Ectodermal cell (in vitro differentiated cells): Measurements from ENCODE around the gene AQR.

ENCODE experiments used
- H3K27ac ChIP-seq: 2 replicates; pipeline ENCODE4 v1.7.0; 2013; ENCODE audit warnings: mild to moderate bottlenecking, low read depth, low read length; ENCODE audit not compliant: insufficient read depth, poor library complexity, severe bottlenecking
- H3K27me3 ChIP-seq: 2 replicates; pipeline ENCODE4 v1.7.0; 2013; ENCODE audit warnings: mild to moderate bottlenecking, low read length; ENCODE audit not compliant: insufficient read depth, control insufficient read depth, poor library complexity, severe bottlenecking
- H3K36me3 ChIP-seq: one replicate; pipeline ENCODE4 v1.7.0; 2013; ENCODE audit warnings: low read length; ENCODE audit not compliant: control insufficient read depth, insufficient read depth
- H3K4me1 ChIP-seq: one replicate; pipeline ENCODE4 v1.7.0; 2013; ENCODE audit warnings: low read length; ENCODE audit not compliant: control insufficient read depth, insufficient read depth
- H3K4me3 ChIP-seq: 2 replicates; pipeline ENCODE4 v1.7.0; 2013; ENCODE audit warnings: low read depth, low read length, control low read depth; ENCODE audit not compliant: insufficient read depth
- H3K9me3 ChIP-seq: 2 replicates; pipeline ENCODE4 v1.7.0; 2013; ENCODE audit warnings: mild to moderate bottlenecking, low read length, moderate library complexity; ENCODE audit not compliant: control insufficient read depth
- WGBS, 2 experiments: methylation state at CpG; one replicate each; pipeline ENCODE4 v1.1.7; 2013; ENCODE audit warnings: missing lambda C conversion rate in 2 of 2; 5-methylcytosine and 5-hydroxymethylcytosine counted together

The AQR gene

GRCh38 chr15:34889476-34889875 is 80.1 kb downstream of the AQR start:
- Histone ChIP-seq H3K36me3 (peaks cover 22% of the 10 kb centered on the region), H3K9me3 (no peaks in the 10 kb centered on the region), H3K27me3 (no peaks in the 10 kb centered on the region), H3K4me1 (no peaks in the 10 kb centered on the region), H3K4me3 (no peak overlapping the region), H3K27ac (no peak overlapping the region)
- WGBS, 2 experiments: 97% methylated on average over 7 of the region's 7 CpGs

GRCh38 chr15:34886134-34886533 is 83.4 kb downstream of the AQR start:
- H3K27me3 ChIP-seq: no peaks in the 10 kb centered on the region
- H3K4me1 ChIP-seq: no peaks in the 10 kb centered on the region
- H3K9me3 ChIP-seq: no peaks in the 10 kb centered on the region
- H3K36me3 ChIP-seq: peaks cover 4% of the 10 kb centered on the region
- H3K4me3 ChIP-seq: no peak overlapping the region
- no peak overlapping the region for H3K27ac ChIP-seq

- Histone ChIP-seq H3K4me3 (no peak overlapping the region), H3K36me3 (peaks cover 4% of the 10 kb centered on the region), H3K27ac (no peak overlapping the region), H3K9me3 (no peaks in the 10 kb centered on the region), H3K27me3 (no peaks in the 10 kb centered on the region), H3K4me1 (no peaks in the 10 kb centered on the region)
- WGBS, 2 experiments: 96 to 100% methylated on average over 2 of the region's 2 CpGs
These were observed 85.9 kb downstream of the AQR start for GRCh38 chr15:34883633-34884032.

- no peaks in the 10 kb centered on the region for H3K9me3 ChIP-seq
- H3K4me3 ChIP-seq: no peak overlapping the region
- 95 to 97% methylated on average over 1 of the region's 1 CpG for WGBS, 2 experiments
- H3K4me1 ChIP-seq: no peaks in the 10 kb centered on the region
- no peak overlapping the region for H3K27ac ChIP-seq
- no peaks in the 10 kb centered on the region for H3K27me3 ChIP-seq
- H3K36me3 ChIP-seq: peaks cover 4% of the 10 kb centered on the region
These were observed 86.5 kb downstream of the AQR start for GRCh38 chr15:34883042-34883441.

- Histone ChIP-seq H3K36me3 (peaks cover 4% of the 10 kb centered on the region), H3K4me3 (no peak overlapping the region), H3K4me1 (no peaks in the 10 kb centered on the region), H3K27ac (no peak overlapping the region), H3K9me3 (no peaks in the 10 kb centered on the region), H3K27me3 (no peaks in the 10 kb centered on the region)
- WGBS, 2 experiments: 70 to 71% methylated on average over 4 of the region's 4 CpGs
These were observed 90.4 kb downstream of the AQR start for GRCh38 chr15:34879107-34879506.

DNA sequence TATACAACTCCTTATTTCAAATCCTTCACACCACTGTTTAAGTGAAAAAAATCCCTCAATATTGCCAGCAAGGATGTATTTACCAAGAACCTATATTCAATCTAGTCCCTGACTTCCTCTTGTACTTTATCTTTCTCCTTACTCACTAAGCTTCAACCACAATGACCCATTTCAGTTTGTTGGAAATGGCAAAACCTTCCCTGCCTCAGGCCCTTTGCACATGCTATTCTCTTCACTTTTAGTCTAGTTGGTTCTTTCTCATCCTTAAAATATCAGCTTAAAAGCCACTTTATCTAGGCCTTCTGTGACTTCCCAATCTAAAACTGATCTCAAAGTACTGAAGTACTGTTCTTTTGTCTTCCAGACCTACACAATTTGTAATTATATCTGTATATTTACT is 92.9 kb downstream of the AQR start:
- Histone ChIP-seq H3K36me3 (peaks cover 5% of the 10 kb centered on the region), H3K4me3 (no peak overlapping the region)

GRCh38 chr15:34869110-34869509 is 100.4 kb downstream of the AQR start:
- no peaks in the 10 kb centered on the region for H3K27me3 ChIP-seq
- no peaks in the 10 kb centered on the region for H3K4me1 ChIP-seq
- no peak overlapping the region for H3K4me3 ChIP-seq
- WGBS, 2 experiments: 93 to 94% methylated on average over 2 of the region's 2 CpGs
- H3K9me3 ChIP-seq: no peaks in the 10 kb centered on the region
- H3K27ac ChIP-seq: no peak overlapping the region
- peaks cover 25% of the 10 kb centered on the region for H3K36me3 ChIP-seq

More for the DNA sequence above, 92.9 kb downstream of the AQR start:
- Histone ChIP-seq H3K27ac (no peak overlapping the region), H3K9me3 (no peaks in the 10 kb centered on the region), H3K4me1 (no peaks in the 10 kb centered on the region), H3K27me3 (no peaks in the 10 kb centered on the region)

DNA sequence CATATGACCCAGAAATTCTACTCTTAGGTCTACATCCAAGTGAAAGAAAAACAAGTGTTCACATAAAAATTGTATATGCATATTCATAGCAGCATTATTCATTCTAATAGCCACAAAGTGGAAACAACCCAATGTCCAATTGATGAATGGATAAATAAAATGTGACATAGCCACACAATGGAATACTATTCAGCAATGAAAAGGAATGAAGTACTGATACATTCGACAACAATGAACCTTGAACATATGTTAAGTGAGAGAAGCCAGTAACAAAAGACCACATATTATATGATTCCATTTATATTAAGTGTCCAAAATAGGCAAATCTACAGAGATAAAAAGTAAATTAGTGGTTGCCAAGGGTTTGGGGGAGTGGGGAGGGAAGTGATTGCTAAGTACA is 104.0 kb downstream of the AQR start:
- Histone ChIP-seq H3K9me3 (no peaks in the 10 kb centered on the region), H3K4me3 (no peak overlapping the region), H3K27me3 (no peaks in the 10 kb centered on the region), H3K36me3 (peaks cover 20% of the 10 kb centered on the region), H3K4me1 (no peaks in the 10 kb centered on the region), H3K27ac (no peak overlapping the region)
- 100% methylated on average over 1 of the region's 1 CpG; no CpG with 5 or more reads in 1 of the 2 experiments for WGBS, 2 experiments

GRCh38 chr15:34861214-34861613 is 108.3 kb downstream of the AQR start:
- Histone ChIP-seq H3K4me1 (no peaks in the 10 kb centered on the region), H3K9me3 (no peaks in the 10 kb centered on the region), H3K27me3 (no peaks in the 10 kb centered on the region), H3K4me3 (no peak overlapping the region), H3K27ac (no peak overlapping the region), H3K36me3 (peaks cover 3% of the 10 kb centered on the region)
- 91 to 96% methylated on average over 4 of the region's 4 CpGs for WGBS, 2 experiments

DNA sequence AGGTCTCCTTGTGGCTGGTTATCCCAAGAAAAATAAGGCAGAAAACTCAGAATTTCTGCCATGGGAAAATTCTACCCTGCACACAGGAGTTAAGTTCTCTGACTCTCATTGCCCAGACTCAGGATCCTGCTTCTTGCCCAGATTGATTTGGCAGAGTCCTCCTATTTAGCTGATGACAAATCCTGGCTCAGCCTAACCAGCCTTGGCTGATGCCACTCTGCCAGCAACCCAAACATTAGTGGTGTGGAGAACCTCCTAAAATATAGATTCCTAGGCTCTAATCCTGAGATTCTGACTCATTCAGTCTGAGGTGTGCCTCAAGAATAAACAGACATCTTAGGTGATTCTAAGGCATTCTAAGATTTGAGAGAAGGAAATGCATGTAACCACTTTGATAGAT is 113.6 kb downstream of the AQR start:
- Histone ChIP-seq H3K27me3 (no peaks in the 10 kb centered on the region), H3K9me3 (no peaks in the 10 kb centered on the region), H3K4me1 (no peaks in the 10 kb centered on the region), H3K4me3 (no peak overlapping the region), H3K36me3 (peaks cover 3% of the 10 kb centered on the region), H3K27ac (no peak overlapping the region)

GRCh38 chr15:34855413-34855812 is 114.1 kb downstream of the AQR start:
- H3K27me3 ChIP-seq: no peaks in the 10 kb centered on the region
- no peaks in the 10 kb centered on the region for H3K9me3 ChIP-seq
- no peak overlapping the region for H3K4me3 ChIP-seq
- WGBS, 2 experiments: 94 to 100% methylated on average over 1 of the region's 1 CpG
- peaks cover 3% of the 10 kb centered on the region for H3K36me3 ChIP-seq
- H3K4me1 ChIP-seq: no peaks in the 10 kb centered on the region
- H3K27ac ChIP-seq: no peak overlapping the region
